ENCODE data around the gene KLF9. TPM values are rescaled to one million over a fixed set of nuclear protein-coding genes. Genes with fewer than 3 reads are reported as not detected.

Gene KLF9
- total and polyA plus RNA-seq, 2 donors (not counting 1 experiment from before 2014, with no cell fraction given) = 12.1 to 36.4 TPM

DNA sequence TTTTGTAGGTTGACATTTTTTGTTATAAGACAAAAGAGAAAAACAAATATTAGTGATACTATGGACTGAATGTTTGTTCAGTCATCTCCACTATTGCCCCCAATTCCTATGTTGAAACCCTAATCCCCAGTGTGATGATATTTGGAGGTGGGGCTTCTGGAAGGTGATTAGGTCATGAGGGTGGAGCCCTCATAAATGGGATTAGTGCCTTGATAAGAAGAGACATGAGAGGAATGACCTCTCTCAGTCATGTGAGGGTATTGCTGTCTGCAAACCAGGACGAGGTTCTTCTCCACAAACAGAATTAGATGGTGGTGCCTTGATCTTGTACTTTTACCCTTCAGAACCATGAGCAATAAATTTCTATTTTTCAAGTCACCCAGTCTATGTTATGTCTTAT is 34.5 kb upstream of the KLF9 start:
- Histone ChIP-seq H2AFZ (ENCODE audit: insufficient read depth, low read depth, low read length, poor library complexity, severe bottlenecking) (no peak overlapping the region), H3K36me3 (replicated peaks in 1 of 2; ENCODE audit: control extremely low read depth in 1 of 2, control insufficient read depth in 1 of 2, extremely low read depth in 1 of 2, insufficient read depth in 2 of 2, low read length in 1 of 2) (no peaks in the 10 kb centered on the region), H3K79me2 (ENCODE audit: control insufficient read depth, insufficient read depth, low read length) (no peaks in the 10 kb centered on the region), H3K4me3 (ENCODE audit: control extremely low read depth in 1 of 5, extremely low read depth in 1 of 5, insufficient read depth in 1 of 5, low read depth in 2 of 5, low read length in 4 of 5) (no peak overlapping the region), H3K4me1 (ENCODE audit: control insufficient read depth in 2 of 2, insufficient read depth in 2 of 2, low read length in 2 of 2) (no peaks in the 10 kb centered on the region), H4K20me1 (ENCODE audit: control insufficient read depth, insufficient read depth, low read length, poor library complexity, severe bottlenecking) (no peaks in the 10 kb centered on the region), H3K9ac (ENCODE audit: low read length) (no peak overlapping the region), H3K4me2 (replicated peaks; ENCODE audit: low read depth, low read length, poor library complexity, severe bottlenecking) (no peak overlapping the region), H3K27ac (ENCODE audit: low read length in 2 of 2) (no peak overlapping the region), H3K27me3 (replicated peaks in 1 of 4; ENCODE audit: control extremely low read depth in 1 of 4, control insufficient read depth in 3 of 4, insufficient read depth in 4 of 4, low read length in 3 of 4) (peaks cover 0 to 8% (median 1%) of the 10 kb centered on the region in 4 experiments), H3K9me3 (ENCODE audit: control extremely low read depth in 1 of 3, control insufficient read depth in 2 of 3, insufficient read depth in 1 of 3, low read length in 2 of 3) (peaks cover 0 to 5% (median 0%) of the 10 kb centered on the region in 3 donors)
- no peak for TF ChIP-seq EZH2 (IDR thresholded peaks at IDR 0.05; ENCODE audit: borderline replicate concordance, insufficient read depth, low read depth, low read length, poor library complexity, severe bottlenecking)
- TF ChIP-seq, protein P1, sequence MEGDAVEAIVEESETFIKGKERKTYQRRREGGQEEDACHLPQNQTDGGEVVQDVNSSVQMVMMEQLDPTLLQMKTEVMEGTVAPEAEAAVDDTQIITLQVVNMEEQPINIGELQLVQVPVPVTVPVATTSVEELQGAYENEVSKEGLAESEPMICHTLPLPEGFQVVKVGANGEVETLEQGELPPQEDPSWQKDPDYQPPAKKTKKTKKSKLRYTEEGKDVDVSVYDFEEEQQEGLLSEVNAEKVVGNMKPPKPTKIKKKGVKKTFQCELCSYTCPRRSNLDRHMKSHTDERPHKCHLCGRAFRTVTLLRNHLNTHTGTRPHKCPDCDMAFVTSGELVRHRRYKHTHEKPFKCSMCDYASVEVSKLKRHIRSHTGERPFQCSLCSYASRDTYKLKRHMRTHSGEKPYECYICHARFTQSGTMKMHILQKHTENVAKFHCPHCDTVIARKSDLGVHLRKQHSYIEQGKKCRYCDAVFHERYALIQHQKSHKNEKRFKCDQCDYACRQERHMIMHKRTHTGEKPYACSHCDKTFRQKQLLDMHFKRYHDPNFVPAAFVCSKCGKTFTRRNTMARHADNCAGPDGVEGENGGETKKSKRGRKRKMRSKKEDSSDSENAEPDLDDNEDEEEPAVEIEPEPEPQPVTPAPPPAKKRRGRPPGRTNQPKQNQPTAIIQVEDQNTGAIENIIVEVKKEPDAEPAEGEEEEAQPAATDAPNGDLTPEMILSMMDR (IDR thresholded peaks at IDR 0.05) = no peak
- ChIA-PET CTCF (no interaction called here), POLR2A (no interaction called here)
- ATAC-seq (ENCODE audit: low read depth) (no peak), DNase-seq (no peak)
- WGBS (ENCODE audit: insufficient coverage) = no CpG with 5 or more reads among the region's 1 CpG
- Mint-ChIP-seq H3K27ac (no peak overlapping the region), H3K4me1 (no peaks in the 10 kb centered on the region), H3K9me3 (ENCODE audit: insufficient read depth) (peaks cover 5% of the 10 kb centered on the region), H3K27me3 (peaks cover 12% of the 10 kb centered on the region), H3K4me3 (no peak overlapping the region)
- intact Hi-C loops (cut with micrococcal nuclease) = no loop called here

DNA sequence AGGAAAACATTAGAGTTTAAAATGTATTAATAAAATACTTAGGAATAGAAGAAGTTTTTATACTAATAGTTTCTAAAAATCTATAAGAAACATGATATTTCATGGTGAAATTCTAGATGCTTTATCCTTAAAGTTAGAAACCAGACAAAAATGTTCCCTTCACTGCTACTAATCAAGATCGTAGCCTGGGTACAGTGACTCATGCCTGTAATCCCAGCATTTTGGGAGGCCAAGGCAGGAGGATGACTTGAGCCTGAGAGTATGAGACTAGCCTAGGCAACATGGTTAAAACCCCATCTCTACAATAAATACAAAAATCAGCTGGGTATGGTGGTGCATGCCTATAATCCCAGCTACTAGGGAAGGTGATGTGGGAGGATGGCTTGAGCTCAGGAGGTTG is 30.4 kb upstream of the KLF9 start:
- Histone ChIP-seq H3K27ac (ENCODE audit: low read length in 2 of 2) (no peak overlapping the region), H2AFZ (ENCODE audit: insufficient read depth, low read depth, low read length, poor library complexity, severe bottlenecking) (no peak overlapping the region), H3K4me3 (ENCODE audit: control extremely low read depth in 1 of 5, extremely low read depth in 1 of 5, insufficient read depth in 1 of 5, low read depth in 2 of 5, low read length in 4 of 5) (no peak overlapping the region), H3K79me2 (ENCODE audit: control insufficient read depth, insufficient read depth, low read length) (no peaks in the 10 kb centered on the region), H3K27me3 (replicated peaks in 1 of 4; ENCODE audit: control extremely low read depth in 1 of 4, control insufficient read depth in 3 of 4, insufficient read depth in 4 of 4, low read length in 3 of 4) (peaks cover 0 to 11% (median under 1%) of the 10 kb centered on the region in 4 experiments), H3K9ac (ENCODE audit: low read length) (no peak overlapping the region), H4K20me1 (ENCODE audit: control insufficient read depth, insufficient read depth, low read length, poor library complexity, severe bottlenecking) (no peaks in the 10 kb centered on the region), H3K36me3 (replicated peaks in 1 of 2; ENCODE audit: control extremely low read depth in 1 of 2, control insufficient read depth in 1 of 2, extremely low read depth in 1 of 2, insufficient read depth in 2 of 2, low read length in 1 of 2) (no peaks in the 10 kb centered on the region), H3K4me1 (ENCODE audit: control insufficient read depth in 2 of 2, insufficient read depth in 2 of 2, low read length in 2 of 2) (no peaks in the 10 kb centered on the region), H3K4me2 (replicated peaks; ENCODE audit: low read depth, low read length, poor library complexity, severe bottlenecking) (no peak overlapping the region), H3K9me3 (ENCODE audit: control extremely low read depth in 1 of 3, control insufficient read depth in 2 of 3, insufficient read depth in 1 of 3, low read length in 2 of 3) (peaks cover 0 to 5% (median 0%) of the 10 kb centered on the region in 3 donors)
- H3K9me3 Mint-ChIP-seq (ENCODE audit: insufficient read depth) = peaks cover 5% of the 10 kb centered on the region
- DNase-seq (no peak), ATAC-seq (ENCODE audit: low read depth) (no peak)
- TF ChIP-seq, protein P1 (IDR thresholded peaks at IDR 0.05) = no peak
- no peak for TF ChIP-seq EZH2 (IDR thresholded peaks at IDR 0.05; ENCODE audit: borderline replicate concordance, insufficient read depth, low read depth, low read length, poor library complexity, severe bottlenecking)
- intact Hi-C loops (cut with micrococcal nuclease) = no loop called here
- no CpG with 5 or more reads among the region's 1 CpG for WGBS (ENCODE audit: insufficient coverage)
- no peak overlapping the region for H3K4me3 Mint-ChIP-seq
- CTCF ChIA-PET = no interaction called here
- POLR2A ChIA-PET = no interaction called here
- no peak overlapping the region for H3K27ac Mint-ChIP-seq
- H3K27me3 Mint-ChIP-seq = peaks cover 3% of the 10 kb centered on the region
- H3K4me1 Mint-ChIP-seq = no peaks in the 10 kb centered on the region

All from B cell (primary cell).